HuH-7.5 (cell line): ENCODE results near the gene FKBP2.

Source experiments
- DNase-seq: peaks from one replicate; pipeline ENCODE4 v3.0.0; 2011; ENCODE audit warnings: low spot score

The FKBP2 gene

DNA sequence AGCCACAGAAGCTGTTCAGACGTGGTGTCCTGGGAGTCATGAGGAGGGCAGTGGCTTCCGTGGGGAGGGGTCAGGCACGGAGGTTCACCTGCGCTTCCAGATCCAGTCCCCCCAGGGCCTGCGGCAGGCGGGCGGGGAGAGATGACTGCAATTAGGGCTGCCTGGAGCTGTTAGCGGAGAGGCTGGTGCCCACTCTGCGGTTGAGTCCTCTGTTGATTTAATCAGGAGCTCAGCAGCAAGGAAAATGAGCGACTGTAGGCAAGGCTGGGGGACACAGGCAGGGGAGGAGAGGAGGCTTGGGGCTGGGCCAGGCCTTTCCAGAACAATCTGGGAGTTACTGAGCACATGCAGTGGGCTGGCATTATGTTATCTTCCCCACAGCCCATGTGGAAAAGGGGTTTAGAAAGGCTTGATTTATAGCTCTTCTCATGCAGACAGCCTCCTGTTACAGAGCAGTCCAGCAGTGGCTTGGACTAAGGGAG is 23.5 kb downstream of the FKBP2 start:
- no peak for DNase-seq

DNA sequence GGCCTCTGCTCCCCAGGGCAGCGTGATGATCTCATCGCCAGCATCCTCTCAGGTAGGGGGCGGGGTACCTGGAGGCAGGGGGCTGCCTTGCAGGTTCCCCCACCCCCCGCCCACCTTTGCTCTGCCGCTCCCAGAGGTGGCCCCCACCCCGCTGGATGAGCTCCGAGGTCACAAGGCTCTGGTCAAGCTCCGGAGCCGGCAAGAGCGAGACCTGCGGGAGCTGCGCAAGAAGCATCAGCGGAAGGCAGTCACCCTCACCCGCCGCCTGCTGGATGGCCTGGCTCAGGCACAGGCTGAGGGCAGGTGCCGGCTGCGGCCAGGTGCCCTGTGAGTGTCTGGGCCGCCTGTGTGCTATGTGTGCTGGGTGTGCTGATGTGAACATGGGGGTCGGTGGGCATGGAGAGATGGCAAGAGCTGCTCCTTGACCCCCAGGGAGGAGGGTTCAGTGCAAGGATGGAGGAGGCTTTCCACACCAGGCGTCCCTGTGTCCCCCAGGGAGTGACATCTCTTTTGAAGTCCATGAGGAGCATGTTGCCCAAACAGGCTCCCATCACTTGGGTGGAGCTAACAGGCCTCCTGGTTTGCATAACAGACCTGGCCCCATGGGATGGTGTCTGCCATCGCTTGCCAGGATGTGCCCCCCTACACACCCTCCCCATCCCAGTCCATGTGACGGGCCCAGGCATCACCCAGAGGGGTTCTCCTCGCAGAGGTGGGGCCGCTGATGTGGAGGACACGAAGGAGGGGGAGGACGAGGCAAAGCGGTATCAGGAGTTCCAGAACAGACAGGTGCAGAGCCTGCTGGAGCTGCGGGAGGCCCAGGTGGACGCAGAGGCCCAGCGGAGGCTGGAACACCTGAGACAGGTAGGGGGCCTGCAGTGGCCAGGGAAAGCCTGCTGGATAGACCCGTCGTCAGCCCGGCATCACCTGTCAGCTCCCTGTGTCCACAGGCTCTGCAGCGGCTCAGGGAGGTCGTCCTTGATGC is 24.6 kb downstream of the FKBP2 start:
- DNase-seq: no peak

DNA sequence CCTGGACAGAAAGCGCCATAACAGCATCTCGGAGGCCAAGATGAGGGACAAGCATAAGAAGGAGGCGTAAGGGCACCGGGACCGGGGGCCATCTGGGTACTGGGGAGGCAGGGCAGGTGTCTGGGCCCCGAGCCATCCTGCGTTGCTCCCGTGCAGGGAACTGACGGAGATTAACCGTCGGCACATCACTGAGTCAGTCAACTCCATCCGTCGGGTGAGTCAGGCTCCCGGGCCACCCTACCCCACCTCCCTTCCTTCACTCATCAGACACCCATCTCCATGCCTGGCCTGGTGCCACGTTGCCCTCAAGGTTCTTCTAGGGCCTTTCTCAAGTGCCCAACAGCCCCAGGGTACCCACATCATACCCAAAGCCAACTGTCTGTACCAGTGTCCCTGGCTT is 25.4 kb downstream of the FKBP2 start:
- DNase-seq: no peak

DNA sequence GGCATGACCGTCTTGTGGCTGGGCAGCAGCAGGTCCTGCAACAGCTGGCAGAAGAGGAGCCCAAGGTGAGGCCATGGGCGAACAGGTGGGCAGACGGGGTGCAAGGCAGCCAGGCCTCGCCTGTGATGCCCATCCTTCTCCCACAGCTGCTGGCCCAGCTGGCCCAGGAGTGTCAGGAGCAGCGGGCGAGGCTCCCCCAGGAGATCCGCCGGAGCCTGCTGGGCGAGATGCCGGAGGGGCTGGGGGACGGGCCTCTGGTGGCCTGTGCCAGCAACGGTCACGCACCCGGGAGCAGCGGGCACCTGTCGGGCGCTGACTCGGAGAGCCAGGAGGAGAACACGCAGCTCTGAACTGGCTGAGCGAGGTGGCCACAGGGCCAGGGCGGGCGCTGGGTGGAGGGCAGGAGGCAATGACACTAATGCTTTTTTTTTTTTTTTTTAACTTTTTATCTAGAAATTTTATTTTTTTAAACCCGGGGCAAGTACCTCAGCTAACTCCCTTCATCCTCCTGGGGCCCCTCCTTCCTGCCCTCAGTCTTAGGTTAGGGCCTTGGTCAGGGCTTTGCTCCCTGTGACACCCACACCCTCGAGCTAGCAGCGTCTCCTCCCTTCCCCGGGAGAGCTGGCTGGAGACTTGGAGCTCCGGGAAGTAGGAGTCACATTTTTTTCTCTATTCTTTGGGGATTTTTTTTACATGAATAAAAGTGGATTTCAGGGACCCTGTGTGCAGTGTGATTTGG is 26.5 kb downstream of the FKBP2 start:
- no peak for DNase-seq

DNA sequence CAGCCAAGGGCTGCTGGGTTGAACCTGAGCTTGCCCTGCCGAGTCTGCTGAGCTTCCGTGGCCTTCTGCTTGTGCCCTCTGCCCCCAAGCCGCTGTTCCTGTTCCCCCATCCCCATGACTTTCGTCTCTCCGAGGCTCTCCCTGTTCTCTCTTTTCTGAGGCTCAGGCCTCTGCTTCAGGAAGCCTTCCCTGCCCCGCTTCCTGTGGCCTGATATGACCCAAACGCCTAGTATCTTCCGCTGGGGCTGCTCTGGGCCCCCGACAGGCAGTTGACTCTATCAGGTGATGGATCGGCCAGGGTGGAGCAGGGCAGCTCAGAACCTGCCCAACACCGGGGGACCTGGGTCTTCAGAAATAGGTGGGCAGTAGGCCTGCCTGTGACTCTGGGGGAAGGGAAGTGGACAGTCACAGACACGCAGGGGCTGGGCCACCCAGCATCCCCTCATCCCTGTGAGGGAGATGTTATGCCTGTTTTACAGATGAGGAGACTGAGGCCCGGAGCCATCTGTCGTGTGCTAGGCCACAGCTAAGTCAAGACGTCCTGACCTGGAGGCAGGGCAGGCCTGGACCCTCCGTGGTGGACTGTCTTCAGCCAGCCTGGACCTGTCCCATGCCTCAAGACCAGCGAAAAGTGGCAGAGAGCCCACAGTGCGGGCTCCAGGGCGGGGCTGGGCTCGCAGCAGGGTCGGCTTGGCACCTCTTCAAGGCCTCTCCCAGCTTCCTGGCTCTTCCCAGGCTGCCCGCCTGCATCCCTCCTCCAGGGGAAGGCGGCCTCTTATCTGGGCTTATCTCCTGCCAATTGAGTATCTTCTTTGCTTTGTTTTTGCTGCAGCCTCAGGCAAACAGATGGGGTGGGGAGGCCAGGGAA is 27.4 kb downstream of the FKBP2 start:
- DNase-seq: no peak

DNA sequence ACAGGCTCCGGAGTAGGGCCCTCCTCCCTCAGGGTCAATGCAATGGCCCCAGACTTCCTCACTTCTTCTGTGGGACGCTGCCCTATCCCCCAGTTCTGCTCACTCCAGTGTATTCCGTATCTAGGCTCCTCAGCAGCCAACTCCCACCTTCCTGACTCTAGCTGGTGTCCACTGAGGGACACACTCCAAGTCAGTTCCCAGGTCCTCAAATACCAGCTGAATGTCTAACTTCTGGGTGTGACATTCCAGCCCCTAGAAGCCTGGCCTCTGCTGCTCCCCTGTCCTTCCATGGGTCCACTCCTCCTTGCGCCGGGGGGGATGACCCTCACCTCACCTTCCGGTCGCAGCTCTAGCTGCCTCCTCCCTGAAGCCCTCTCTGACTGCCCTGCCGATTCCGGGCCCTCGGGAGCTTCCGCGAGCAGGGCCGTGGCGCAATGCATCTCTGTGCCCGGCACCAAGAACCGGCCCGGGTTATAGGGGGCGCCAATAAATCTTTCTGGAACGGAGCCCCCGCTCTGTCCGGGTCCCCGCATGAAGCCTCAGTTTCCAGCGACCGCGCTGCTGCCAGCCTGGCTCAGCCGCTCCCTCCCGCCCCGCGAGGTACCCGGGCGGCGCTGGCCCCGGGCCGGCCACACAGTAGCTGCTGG is 28.1 kb downstream of the FKBP2 start:
- no peak for DNase-seq

DNA sequence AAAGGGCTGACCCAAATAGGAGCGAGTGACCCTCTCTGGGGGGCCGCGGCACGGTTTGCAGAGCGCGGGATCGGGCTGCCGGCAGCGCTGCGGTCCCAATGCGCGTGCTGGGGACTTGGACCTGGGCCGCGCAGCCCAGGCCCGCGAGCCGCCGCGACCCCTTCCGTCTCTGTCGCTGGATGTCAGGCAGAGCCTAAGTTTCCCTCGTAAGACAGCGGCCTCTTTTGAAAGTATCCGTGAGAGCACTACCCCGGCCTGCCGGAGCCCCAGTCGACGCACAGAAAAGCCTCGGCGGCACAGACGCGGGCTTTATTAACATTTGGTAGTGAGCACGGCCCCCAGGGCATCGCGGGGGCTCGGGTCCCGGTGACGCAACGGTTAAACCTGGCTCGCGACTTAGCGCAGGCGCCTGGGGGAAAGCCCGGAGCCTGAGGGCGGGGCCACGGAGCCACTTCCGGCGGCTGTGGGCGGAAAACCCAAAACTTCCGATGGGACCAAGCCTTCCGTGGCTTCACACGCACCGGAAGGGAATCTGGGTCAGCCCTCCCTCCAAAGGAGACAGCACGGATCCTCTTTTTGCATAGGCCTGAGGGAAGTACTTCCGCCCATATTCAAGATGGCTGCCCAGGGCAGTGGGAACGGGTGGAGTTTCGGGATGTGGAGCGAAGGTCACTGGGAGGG is 28.8 kb downstream of the FKBP2 start:
- DNase-seq: peak; percentile 75

DNA sequence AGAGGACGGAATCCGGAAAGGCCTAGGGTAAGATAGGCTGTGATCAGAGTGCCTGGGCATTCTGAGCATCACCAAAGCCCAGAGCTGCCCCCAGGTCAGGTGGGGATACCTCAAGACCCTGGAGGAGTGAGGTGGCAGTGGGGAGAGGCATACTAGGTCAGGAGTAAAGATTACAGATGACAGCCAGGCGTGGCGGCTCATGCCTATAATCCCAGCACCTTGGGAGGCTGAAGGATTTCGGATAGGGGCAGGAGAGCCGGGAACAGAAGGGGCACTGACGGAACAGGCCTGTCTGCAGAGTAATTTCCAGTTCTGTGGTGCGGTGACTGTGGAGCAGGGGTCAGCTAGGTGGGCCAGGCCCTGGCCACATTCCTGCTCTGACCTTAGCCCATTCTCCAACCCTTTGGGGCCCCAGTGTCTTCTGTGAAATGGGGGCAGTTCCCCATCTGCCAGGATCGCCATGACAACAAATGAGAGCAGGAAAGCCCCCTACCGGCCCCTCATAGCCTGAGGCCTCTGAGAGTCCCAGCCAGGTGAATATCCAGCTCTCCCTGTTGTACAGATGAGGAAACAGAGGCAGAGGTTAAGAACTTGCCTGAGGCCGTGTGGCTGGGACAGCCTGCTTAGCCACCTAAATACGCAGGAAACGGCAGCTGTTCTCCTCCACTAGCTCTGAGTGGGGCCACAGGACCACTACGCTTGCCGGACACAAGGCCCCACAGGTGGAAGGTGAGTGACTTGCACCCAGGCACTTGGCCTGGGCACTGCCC is 34.3 kb downstream of the FKBP2 start:
- DNase-seq: no peak

DNA sequence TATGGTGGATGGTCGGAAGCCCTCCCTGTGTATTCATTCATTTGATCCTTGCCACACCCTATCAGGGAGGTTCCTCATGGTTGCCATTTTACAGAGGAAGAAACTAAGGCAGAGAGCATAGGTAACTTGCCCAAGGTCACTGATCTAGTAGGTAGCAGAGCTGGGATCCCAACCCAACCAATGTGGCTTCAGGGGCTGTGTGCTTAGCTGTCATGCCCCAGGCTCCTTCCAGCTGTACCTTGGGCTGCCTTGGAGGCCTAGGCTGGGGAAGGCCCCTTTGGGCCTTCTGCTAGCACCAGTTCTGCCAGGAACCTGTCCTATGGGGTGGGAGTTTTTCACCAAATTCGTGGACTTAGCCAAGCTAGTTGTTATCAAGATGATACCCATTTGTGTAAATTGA is 34.9 kb downstream of the FKBP2 start:
- no peak for DNase-seq

DNA sequence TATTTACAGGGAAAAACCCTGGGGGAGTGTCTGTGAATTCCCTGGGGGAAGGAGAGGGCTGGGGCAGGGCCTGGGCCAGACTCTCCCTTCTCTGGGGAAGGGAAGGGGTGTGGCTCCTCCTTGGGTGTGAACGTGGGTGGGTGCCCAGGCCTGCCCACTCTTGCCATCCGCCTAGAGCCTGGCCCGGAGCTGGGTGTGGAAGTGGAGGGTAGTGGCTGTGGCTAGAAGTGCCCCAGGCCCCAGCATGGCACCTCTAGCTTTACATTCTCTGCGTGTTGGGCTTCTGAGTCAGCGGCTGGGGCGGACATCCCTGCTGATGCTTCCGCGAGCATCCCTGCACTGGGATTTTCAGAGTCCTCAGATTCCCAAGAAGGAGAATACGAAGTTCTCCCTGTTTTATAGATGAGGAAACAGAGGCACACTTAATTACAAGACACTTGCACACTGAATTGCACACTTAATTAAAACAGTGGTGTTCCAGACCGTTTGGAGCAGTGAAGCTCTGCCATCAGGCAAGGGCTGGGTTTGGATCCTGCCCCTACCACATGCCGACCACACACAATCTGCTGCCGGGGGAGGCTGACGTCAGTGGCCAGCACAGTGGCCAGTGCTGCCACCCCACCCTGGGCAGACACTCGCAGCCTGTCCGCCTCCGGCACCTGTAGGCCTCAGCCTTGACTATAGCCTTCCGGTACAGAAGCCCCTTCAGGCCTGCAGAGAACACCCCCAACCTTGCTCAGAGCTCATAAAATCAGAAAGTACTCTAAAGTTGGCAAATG is 35.9 kb downstream of the FKBP2 start:
- no peak for DNase-seq

DNA sequence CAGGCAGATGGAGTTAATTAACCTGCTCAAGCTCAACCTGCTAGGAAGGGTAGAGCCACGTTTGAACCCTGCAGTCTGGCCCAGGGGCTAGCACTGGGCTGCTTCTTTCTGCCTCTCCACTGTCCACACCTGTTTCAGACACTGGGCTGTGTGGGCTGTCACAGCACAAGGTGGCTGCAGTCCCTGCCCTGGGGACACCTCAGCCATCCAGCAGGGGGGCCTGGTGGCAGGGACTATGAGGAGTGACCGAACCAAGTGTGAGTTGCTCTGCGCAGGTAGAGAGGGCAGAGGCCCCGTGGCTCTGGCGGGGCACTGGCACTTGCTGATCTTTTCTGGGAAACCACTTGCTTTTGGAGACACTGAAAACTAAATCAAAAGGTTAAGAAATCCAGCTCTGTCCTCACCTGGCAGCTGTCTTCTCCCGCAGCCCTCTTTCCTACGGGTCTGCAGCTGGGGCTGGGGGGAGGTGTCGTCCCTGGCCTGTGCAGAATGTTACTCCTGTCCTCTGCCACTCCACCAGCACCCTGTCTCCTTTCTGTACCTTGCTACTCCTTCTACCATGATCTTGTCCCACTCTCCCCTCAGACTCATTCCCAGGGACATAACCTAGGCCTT is 37.8 kb downstream of the FKBP2 start:
- no peak for DNase-seq

DNA sequence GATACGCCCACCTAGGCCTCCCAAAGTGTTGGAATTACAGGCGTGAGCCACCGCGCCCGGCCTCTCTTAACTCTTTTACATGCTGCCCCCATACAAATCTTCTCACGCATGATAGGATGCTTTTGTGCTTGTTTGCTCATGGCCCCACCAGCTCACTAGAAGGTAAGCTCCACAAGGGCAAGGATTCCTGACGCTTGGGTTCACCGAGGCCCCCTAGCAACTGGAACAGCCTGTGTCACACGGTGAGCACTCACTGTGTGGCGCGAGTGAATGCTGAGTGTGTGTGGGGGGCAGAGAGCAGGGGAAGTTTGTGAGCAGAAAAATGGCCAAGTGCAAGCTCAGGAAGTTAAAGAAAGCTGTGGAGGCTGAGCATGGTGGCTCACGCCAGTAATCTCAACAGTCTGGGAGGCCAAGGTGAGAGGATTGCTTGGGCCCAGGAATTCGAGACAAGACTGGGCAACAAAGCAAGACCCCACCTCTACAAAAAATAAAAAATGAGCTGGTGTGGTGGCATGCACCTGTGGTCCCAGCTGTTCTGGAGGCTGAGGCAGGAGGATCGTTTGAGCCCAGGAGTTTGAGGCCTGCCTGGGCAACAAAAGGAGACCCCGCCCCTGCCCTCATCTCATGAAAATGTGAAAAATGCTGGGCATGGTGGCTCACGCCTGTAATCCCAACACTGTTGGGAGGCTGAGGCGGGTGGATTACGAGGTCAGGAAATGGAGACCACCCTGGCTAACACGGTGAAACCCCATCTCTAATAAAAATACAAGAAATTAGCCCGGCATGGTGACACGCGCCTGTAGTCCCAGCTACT is 41.3 kb downstream of the FKBP2 start:
- DNase-seq: no peak

DNA sequence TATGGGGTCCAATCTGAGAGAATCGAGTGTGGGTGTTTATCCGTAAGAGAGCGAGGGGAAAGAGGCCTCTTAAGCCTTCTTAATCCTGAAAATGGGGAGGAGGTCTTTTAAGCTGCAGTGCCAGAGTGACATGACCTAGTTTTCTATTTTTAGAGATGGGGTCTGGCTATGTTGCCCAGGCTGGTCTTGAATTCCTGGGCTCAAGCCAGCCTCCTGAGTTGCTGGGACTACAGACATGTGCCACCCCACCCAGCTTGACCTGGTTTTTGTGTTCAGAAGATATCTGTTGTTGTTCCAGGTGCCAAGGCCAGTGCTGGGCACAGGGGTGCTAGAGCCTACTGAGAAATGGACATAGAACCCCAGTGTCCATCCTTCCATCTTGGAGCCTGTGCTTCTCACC is 42.2 kb downstream of the FKBP2 start:
- DNase-seq: no peak

DNA sequence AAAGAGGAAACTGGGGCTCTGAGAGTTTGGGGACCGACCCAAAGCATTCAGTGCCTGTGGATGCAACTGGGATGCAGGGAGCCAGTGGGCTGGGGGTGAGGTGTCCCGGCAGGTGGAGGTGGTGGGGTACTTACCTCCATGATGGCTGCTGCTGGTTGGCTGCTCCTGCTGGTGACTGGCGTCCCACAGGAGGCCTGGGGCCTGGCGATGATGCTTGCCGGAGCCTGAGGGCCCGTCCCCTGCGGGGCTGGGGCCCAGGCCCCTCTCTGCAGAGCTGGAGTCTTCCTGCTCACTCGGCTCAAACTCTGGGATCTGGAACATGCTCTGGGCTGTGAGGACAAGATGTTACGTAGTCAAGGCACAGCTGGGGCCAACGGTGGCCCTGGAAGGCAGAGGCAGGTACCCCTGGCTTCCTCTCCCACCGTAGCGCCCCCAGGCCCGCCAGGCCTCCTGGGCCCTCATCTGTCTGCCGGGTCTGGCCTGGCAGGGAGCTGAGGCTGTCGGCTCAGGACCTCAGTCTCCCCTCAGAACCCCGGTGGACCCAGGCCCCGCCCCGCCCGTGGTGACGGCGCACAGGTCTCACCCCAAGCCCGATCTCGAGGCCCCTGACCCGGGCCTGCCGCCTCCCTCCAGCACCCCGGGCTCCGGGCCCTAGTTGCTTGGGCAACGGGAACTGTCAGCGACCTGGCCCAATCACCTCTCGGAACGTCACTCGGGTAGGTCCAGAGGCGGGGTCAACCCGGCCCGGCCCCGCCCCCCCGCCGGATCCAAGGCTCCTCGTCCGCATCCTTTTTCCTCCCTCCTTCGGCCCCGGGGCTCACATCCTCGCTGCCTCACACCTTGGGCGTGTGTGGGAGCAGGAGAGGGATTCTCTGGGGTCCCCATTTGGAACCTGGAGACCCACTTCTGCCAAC is 43.4 kb downstream of the FKBP2 start, which contains the start of gene BAD:
Gene BAD (minus strand): TSS at position 618 of the 914 bp plus-strand sequence. CDS start 297 bp downstream, at position 321.
- peak; percentile 97 for DNase-seq

DNA sequence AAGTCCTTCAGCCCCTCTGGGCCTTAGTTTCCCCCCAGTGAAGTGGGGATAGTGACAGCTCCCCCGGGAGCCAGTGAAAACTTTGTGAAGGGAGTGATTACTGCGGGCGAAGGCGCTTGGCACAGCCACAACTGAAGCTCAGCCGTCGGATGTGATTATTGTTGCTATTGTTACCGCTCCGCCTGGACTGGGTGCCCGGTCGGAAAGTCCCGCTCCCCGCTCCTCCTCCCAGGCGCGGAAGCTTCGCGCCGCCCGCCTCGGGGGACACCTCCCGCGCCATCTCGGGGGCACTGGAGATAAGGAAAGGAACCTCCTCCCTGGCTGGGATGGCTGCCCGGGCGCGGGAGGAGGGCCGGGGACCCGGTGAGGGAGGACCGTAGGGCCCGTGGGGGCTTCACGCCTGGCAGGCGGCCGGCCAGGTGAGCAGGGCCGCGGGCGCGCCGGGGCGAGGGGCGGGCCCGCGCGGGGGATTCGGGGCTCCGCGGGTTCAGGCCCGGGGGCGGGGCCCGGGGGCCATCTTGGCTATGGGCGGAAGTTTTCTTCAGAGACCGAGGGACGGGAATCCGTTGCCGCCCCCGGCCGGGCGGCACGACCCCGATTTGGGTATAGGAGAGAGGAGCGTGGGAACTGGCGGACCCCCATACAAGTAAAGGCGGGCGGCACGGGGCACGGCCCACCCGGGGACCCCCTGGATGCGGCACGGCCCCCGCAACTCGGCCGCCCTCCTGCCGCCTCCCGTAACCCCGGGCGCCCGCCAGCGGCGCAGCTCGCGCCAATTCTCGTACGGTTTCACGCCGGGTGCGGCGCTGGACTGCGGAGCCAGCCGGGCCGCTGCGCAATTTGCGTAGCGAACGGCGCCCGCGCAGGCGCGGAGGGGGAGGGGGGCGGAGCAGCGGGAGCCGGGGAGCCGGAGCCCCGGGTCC is 44.3 kb downstream of the FKBP2 start, which contains the start of gene GPR137:
Gene GPR137 (plus strand): TSS at position 887 of the 923 bp plus-strand sequence. CDS start 677 bp downstream, outside the sequence.
- DNase-seq: peak; percentile 82
